Heart left ventricle (tissue), 16 donors: ENCODE data around the gene NOTCH2. TPM values are rescaled to one million over a fixed set of nuclear protein-coding genes. Genes with fewer than 3 reads are reported as not detected.
"Not testable (repeated sequence)": the region's sequence is repeated elsewhere in the genome, so short reads cannot be mapped to it uniquely, and the experiment has no call there.

ENCODE experiments used
- ATAC-seq, 4 donors: fragments of 200-7000 bp; cut with Tn5 transposase; one replicate each; pipeline ENCODE4 v1.9.1; 2020 to 2022; ENCODE audit warnings: moderate library complexity in 4 of 4, mild to moderate bottlenecking in 3 of 4, moderate number of reproducible peaks in 1 of 4
- DNase-seq, 5 donors: peaks; one replicate each; pipeline ENCODE4 v3.0.0-alpha.2; 2020
- H3K27ac ChIP-seq, 12 donors: fragments of 200-600 bp; sonication (generic) in 4 of 12; one replicate each; pipeline versions ENCODE4 v1.5.0 to v1.8.0; 2016 to 2022; ENCODE audit warnings: mild to moderate bottlenecking in 2 of 12
- H3K27me3 ChIP-seq, 9 donors: fragments of 200-600 bp; sonication (generic) in 2 of 9; one replicate each; pipeline versions ENCODE4 v1.5.1 to v1.8.0; 2016 to 2022; ENCODE audit warnings: mild to moderate bottlenecking in 3 of 9
- H3K36me3 ChIP-seq, 9 donors: fragments of 200-600 bp; sonication (generic) in 2 of 9; one replicate each; pipeline versions ENCODE4 v1.5.0 to v1.8.0; 2018 to 2022; ENCODE audit warnings: mild to moderate bottlenecking in 2 of 9
- H3K4me1 ChIP-seq, 12 donors: fragments of 200-600 bp; sonication (generic) in 4 of 12; one replicate each; pipeline versions ENCODE4 v1.5.0 to v1.8.0; 2016 to 2022; ENCODE audit warnings: mild to moderate bottlenecking in 3 of 12
- H3K4me3 ChIP-seq, 12 donors: fragments of 200-600 bp; sonication (generic) in 4 of 12; one replicate each; pipeline versions ENCODE4 v1.5.0 to v1.8.0; 2017 to 2022; ENCODE audit warnings: mild to moderate bottlenecking in 9 of 12, moderate library complexity in 4 of 12
- H3K9me3 ChIP-seq, 12 donors: fragments of 200-600 bp; sonication (generic) in 4 of 12; one replicate each; pipeline versions ENCODE4 v1.5.0 to v1.8.0; 2016 to 2022; ENCODE audit warnings: mild to moderate bottlenecking in 1 of 12
- CTCF ChIP-seq, 12 donors: fragments of 200-600 bp; sonication (generic) in 4 of 12; IDR thresholded peaks; one replicate each; pipeline versions ENCODE4 v1.5.0 to v1.8.0; 2018 to 2022; ENCODE audit warnings: antibody characterized with exemption in 12 of 12, mild to moderate bottlenecking in 5 of 12
- POLR2A ChIP-seq, 2 donors: fragments of 450-650 bp; IDR thresholded peaks; one replicate each; pipeline ENCODE4 v1.6.1; 2017; ENCODE audit warnings: antibody characterized with exemption in 2 of 2, mild to moderate bottlenecking in 2 of 2, moderate library complexity in 2 of 2
- WGBS, 4 donors: extraction: QIAGEN DNeasy Blood & Tissue Kit in 2 of 4; methylation state at CpG; one replicate each; pipeline versions ENCODE4 v1.1.5 to v1.1.7; 2013 to 2018; 5-methylcytosine and 5-hydroxymethylcytosine counted together
- intact Hi-C, 10 donors: fragments of 100-400 bp; cut with DNase I; formaldehyde crosslinking; loops; one replicate each; pipeline versions ENCODE4 v1.11.1 to v1.14.2; 2022
- polyA plus RNA-seq, 2 donors: library from polyadenylated mRNA; stranded (reverse); fragments of 200-250 nt; gene quantifications; one replicate each; pipeline ENCODE4 v1.2.3, GENCODE V29; 2013
- total RNA-seq, 9 donors: library from RNA; depleted of rRNA in 2 of 9; stranded (reverse); fragments of >200 nt in 2 of 9; fragmentation: NEBNext Ultra II Directional in 3 of 9; extraction: Animal tissue kit (Norgen Biotek cat#: 25700) in 3 of 9; gene quantifications; one replicate each; pipeline versions ENCODE4 v1.1.0 to v1.2.4, GENCODE V29; 2016 to 2023
- donor health status: ischemic (EF 13 %, LVEDD 7.1; RV severe dilation, severe dysfunction).
- donor health status: healthy with polysubstance abuse.
- donor health status: DM: no; HTN: yes; CAD: no.
- donor health status: DM: no; HTN: no; CAD: no.
- donor health status: ischemic (EF 25% LVEDD 6.9; RV normal size, moderate dysfunction).
- donor health status: ischemic (EF 25% LVEDD 5.7; RV mildly dilated, moderate dysfunction).
- donor health status: healthy.
- donor health status: DM: yes; HTN: yes; CAD: no.
- donor health status: ischemic (EF 35%, LVEDD 5.7; RV mildly dilated, moderate dysfunction).
- donor health status: nonischemic (EF 11% LVEDD 7.7; RV severe dilation, severe dysfunction).
- donor health status: DM: yes; HTN: yes; CAD: no.
- donor health status: PGD.
- donor health status: ischemic (EF 29% LVEDD 5.4; RV normal size, mild dysfunction).
- donor health status: nonischemic (EF 23%, LVEDD 6.1; RV moderate dilation, normal function).

Gene NOTCH2
- total and polyA plus RNA-seq, 11 donors = 4.6 to 68.7 (median 26.0) TPM

GRCh38 chr1:119984771-119985170 lies 84.7 kb downstream of the NOTCH2 start:
- TF ChIP-seq CTCF (IDR thresholded peaks at IDR 0.05) (no peak), POLR2A (IDR thresholded peaks at IDR 0.05) (no peak)
- Histone ChIP-seq H3K27me3 (no peaks in the 10 kb centered on the region), H3K4me1 (peaks cover 0 to 50% (median 13%) of the 10 kb centered on the region in 12 donors), H3K36me3 (peaks cover 0 to 25% (median 16%) of the 10 kb centered on the region in 9 donors), H3K4me3 (no peak overlapping the region), H3K27ac (no peak overlapping the region), H3K9me3 (no peaks in the 10 kb centered on the region)
- DNase-seq (no peak), ATAC-seq (no peak)
- WGBS, 4 donors = 30 to 54% (median 45%) methylated on average over 1 of the region's 1 CpG
- intact Hi-C loops = no loop called here

- intact Hi-C loops = no loop called here
- peak overlapping the region in 1 of 12 donors; percentile 31 for H3K27ac ChIP-seq
- TF ChIP-seq POLR2A (IDR thresholded peaks at IDR 0.05) (no peak), CTCF (IDR thresholded peaks at IDR 0.05) (no peak)
- H3K36me3 ChIP-seq = peaks cover 0 to 25% (median 16%) of the 10 kb centered on the region in 9 donors
- H3K4me3 ChIP-seq = no peak overlapping the region
- peaks cover 0 to 53% (median 7%) of the 10 kb centered on the region in 12 donors for H3K4me1 ChIP-seq
- no peaks in the 10 kb centered on the region for H3K27me3 ChIP-seq
- peak in 1 of 4 donors; percentile 51 for ATAC-seq
- WGBS, 4 donors = 5 to 24% (median 8%) methylated on average over 1 of the region's 1 CpG
- no peaks in the 10 kb centered on the region for H3K9me3 ChIP-seq
- no peak for DNase-seq
Measured at GRCh38 chr1:119981986-119982815, 87.3 kb downstream of the NOTCH2 start.

GRCh38 chr1:119981496-119981895 lies 88.0 kb downstream of the NOTCH2 start:
- intact Hi-C loops = no loop called here
- DNase-seq (no peak), ATAC-seq (no peak)
- Histone ChIP-seq H3K27me3 (no peaks in the 10 kb centered on the region), H3K9me3 (no peaks in the 10 kb centered on the region), H3K4me1 (peaks cover 0 to 46% (median 2%) of the 10 kb centered on the region in 12 donors), H3K36me3 (peaks cover 0 to 22% (median 10%) of the 10 kb centered on the region in 9 donors), H3K27ac (no peak overlapping the region), H3K4me3 (no peak overlapping the region)
- TF ChIP-seq CTCF (IDR thresholded peaks at IDR 0.05) (no peak), POLR2A (IDR thresholded peaks at IDR 0.05) (no peak)
- whole genome bisulfite sequencing, 4 donors = 78 to 86% (median 79%) methylated on average over 5 of the region's 5 CpGs

- Histone ChIP-seq H3K4me1 (peaks cover 0 to 53% (median 2%) of the 10 kb centered on the region in 12 donors), H3K27me3 (no peaks in the 10 kb centered on the region), H3K9me3 (no peaks in the 10 kb centered on the region), H3K27ac (no peak overlapping the region), H3K36me3 (peaks cover 0 to 5% (median 0%) of the 10 kb centered on the region in 9 donors), H3K4me3 (no peak overlapping the region)
- TF ChIP-seq CTCF (IDR thresholded peaks at IDR 0.05) = no peak
- TF ChIP-seq POLR2A (IDR thresholded peaks at IDR 0.05) = no peak
- DNase-seq (no peak), ATAC-seq (no peak)
- 82 to 86% (median 85%) methylated on average over 4 of the region's 4 CpGs for WGBS, 4 donors
- intact Hi-C loops = no loop called here
Measured at GRCh38 chr1:119978018-119978505, 91.4 kb downstream of the NOTCH2 start.

GRCh38 chr1:119977113-119977736 lies 92.2 kb downstream of the NOTCH2 start:
- intact Hi-C loops, DNase-seq, H3K4me3 ChIP-seq, H3K27ac ChIP-seq, ATAC-seq, H3K27me3 ChIP-seq, H3K9me3 ChIP-seq: not testable (repeated sequence)
- WGBS, 4 donors = 88 to 91% (median 89%) methylated on average over 8 of the region's 8 CpGs
- Histone ChIP-seq H3K4me1 (peaks cover 0 to 48% (median 0%) of the 10 kb centered on the region in 12 donors), H3K36me3 (peaks cover 0 to 12% (median 0%) of the 10 kb centered on the region in 9 donors)

- intact Hi-C loops, DNase-seq, H3K9me3 ChIP-seq, H3K27me3 ChIP-seq, H3K4me3 ChIP-seq, H3K27ac ChIP-seq: not testable (repeated sequence)
- Histone ChIP-seq H3K36me3 (peaks cover 0 to 23% (median 2%) of the 10 kb centered on the region in 9 donors), H3K4me1 (peaks cover 0 to 40% (median 0%) of the 10 kb centered on the region in 12 donors)
- 74 to 91% (median 88%) methylated on average over 5 of the region's 5 CpGs for WGBS, 4 donors
- peak in 2 of 4 donors; percentile 24 to 48 for ATAC-seq
Measured at GRCh38 chr1:119975582-119976254, 93.7 kb downstream of the NOTCH2 start.
